ENCODE data around the gene NPY. TPM values are rescaled to one million over a fixed set of nuclear protein-coding genes. Genes with fewer than 3 reads are reported as not detected.

Gene NPY
- total RNA-seq, 1 donor from 2014 or later, result not detected

DNA sequence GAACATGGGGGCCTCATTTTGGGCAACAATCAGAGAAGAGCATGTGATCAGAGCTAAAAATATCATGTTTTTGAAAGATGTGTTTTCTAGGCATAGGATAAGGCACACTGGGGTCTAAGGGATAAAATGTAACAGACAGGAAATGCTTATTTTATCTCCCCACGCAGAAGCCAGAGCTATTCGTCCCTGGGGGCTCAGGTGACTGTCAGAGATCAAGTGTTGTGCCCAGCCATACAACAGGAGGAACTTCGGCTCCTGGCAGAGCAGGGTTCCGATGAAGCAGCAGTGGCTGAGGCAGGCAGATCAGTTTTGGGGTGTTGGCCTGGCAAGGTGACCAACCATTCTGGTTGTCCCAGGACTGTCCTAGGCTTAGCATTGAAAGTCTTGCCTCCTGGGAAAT, 15.2 kb downstream of the NPY start:
- peaks cover 2% of the 10 kb centered on the region for H3K27me3 ChIP-seq (ENCODE audit: control insufficient read depth, insufficient read depth, low read length)
- H3K4me3 ChIP-seq (ENCODE audit: low read depth, low read length), result no peak overlapping the region
- no peak for DNase-seq (ENCODE audit: low read depth)
- TF ChIP-seq CTCF (IDR thresholded peaks at IDR 0.05; ENCODE audit: insufficient read depth, low read length, poor library complexity, severe bottlenecking), result no peak
- H3K36me3 ChIP-seq (ENCODE audit: control insufficient read depth, insufficient read depth, low read length), result no peaks in the 10 kb centered on the region

DNA sequence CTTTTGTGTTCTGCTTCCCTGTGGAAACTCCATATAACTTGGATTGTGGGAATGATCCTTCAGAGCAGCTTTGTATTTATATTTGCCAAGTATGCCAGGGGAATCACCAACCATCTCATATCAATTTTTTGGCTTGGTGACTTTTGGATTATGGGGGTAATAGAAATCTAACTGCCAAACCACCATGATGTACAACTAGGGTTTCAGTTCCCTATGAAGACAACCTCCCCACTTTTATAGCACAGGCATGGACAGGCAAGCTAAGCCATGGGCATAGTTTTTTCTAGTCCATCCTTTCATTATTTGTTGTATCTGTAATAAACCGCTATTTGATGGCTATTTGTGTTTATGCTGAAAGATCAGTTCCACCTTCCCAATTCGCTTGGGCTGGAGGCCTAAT, 17.7 kb downstream of the NPY start:
- Histone ChIP-seq H3K36me3 (ENCODE audit: control insufficient read depth, insufficient read depth, low read length) (no peaks in the 10 kb centered on the region), H3K27me3 (ENCODE audit: control insufficient read depth, insufficient read depth, low read length) (peaks cover 2% of the 10 kb centered on the region), H3K4me3 (ENCODE audit: low read depth, low read length) (no peak overlapping the region)
- DNase-seq (ENCODE audit: low read depth), result no peak
- TF ChIP-seq CTCF (IDR thresholded peaks at IDR 0.05; ENCODE audit: insufficient read depth, low read length, poor library complexity, severe bottlenecking), result no peak

DNA sequence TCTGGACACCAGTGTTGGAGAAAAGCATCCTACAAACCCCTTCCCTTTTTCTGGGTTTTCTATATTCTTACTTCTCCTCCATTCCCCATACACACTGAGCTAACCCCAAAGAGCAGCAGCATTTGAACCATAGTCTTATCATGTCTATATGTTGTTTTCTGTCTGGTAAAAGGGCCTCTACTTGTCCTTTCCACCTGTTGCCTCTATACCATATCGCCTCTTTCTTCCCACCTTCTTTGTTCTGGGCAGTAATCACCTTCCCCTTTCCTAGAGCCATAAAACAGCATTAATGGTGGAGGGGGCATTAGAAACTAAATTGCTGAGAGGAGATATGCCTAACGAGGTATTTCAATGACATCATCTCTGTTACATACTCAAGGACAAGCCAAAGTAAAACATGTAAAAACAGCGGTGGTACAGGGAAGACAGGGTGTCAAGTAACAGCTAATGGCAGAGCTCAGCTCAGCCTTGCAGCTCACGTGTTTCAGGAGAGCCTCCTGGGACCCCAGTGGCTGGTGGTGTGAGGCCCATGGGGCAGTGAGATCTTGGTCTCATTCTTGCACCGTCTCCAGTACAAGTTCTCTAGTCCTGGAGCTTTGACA, 20.6 kb downstream of the NPY start:
- no peak for DNase-seq (ENCODE audit: low read depth)

GRCh38 chr7:24307326-24307725, 23.3 kb downstream of the NPY start:
- Histone ChIP-seq H3K36me3 (ENCODE audit: control insufficient read depth, insufficient read depth, low read length) (no peaks in the 10 kb centered on the region), H3K4me3 (ENCODE audit: low read depth, low read length) (no peak overlapping the region), H3K27me3 (ENCODE audit: control insufficient read depth, insufficient read depth, low read length) (peaks cover 2% of the 10 kb centered on the region)
- DNase-seq (ENCODE audit: low read depth), result no peak
- no peak for TF ChIP-seq CTCF (IDR thresholded peaks at IDR 0.05; ENCODE audit: insufficient read depth, low read length, poor library complexity, severe bottlenecking)

More for the DNA sequence above, 20.6 kb downstream of the NPY start:
- Histone ChIP-seq H3K4me3 (ENCODE audit: low read depth, low read length) (no peak overlapping the region), H3K27me3 (ENCODE audit: control insufficient read depth, insufficient read depth, low read length) (no peaks in the 10 kb centered on the region), H3K36me3 (ENCODE audit: control insufficient read depth, insufficient read depth, low read length) (no peaks in the 10 kb centered on the region)
- no peak for TF ChIP-seq CTCF (IDR thresholded peaks at IDR 0.05; ENCODE audit: insufficient read depth, low read length, poor library complexity, severe bottlenecking)

GRCh38 chr7:24312588-24312987, 28.6 kb downstream of the NPY start:
- no peak overlapping the region for H3K4me3 ChIP-seq (ENCODE audit: low read depth, low read length)
- no peak for TF ChIP-seq CTCF (IDR thresholded peaks at IDR 0.05; ENCODE audit: insufficient read depth, low read length, poor library complexity, severe bottlenecking)
- DNase-seq (ENCODE audit: low read depth), result no peak
- no peaks in the 10 kb centered on the region for H3K36me3 ChIP-seq (ENCODE audit: control insufficient read depth, insufficient read depth, low read length)
- H3K27me3 ChIP-seq (ENCODE audit: control insufficient read depth, insufficient read depth, low read length), result peaks cover 2% of the 10 kb centered on the region

GRCh38 chr7:24313777-24314176, 29.8 kb downstream of the NPY start:
- no peaks in the 10 kb centered on the region for H3K36me3 ChIP-seq (ENCODE audit: control insufficient read depth, insufficient read depth, low read length)
- no peak for TF ChIP-seq CTCF (IDR thresholded peaks at IDR 0.05; ENCODE audit: insufficient read depth, low read length, poor library complexity, severe bottlenecking)
- H3K27me3 ChIP-seq (ENCODE audit: control insufficient read depth, insufficient read depth, low read length), result peaks cover 2% of the 10 kb centered on the region
- DNase-seq (ENCODE audit: low read depth), result no peak
- H3K4me3 ChIP-seq (ENCODE audit: low read depth, low read length), result no peak overlapping the region

Data from kidney epithelial cell (primary cell).